ENCODE results near the gene NME8. TPM values are rescaled to one million over a fixed set of nuclear protein-coding genes. Genes with fewer than 3 reads are reported as not detected.
A peak's percentile ranks its signal among the peaks of the same experiment; 100 is the strongest.

NME8 gene
- polyA plus RNA-seq, 2 of the 4 experiments (the other 2 are of a cell fraction) = not detected

GRCh38 chr7:37923996-37924395 lies 75.6 kb downstream of the NME8 start:
- Histone ChIP-seq H3K4me1 (peaks cover 36% of the 10 kb centered on the region), H3K4me2 (no peak overlapping the region), H3K9me3 (peaks cover 22% of the 10 kb centered on the region), H3K4me3 (no peak overlapping the region), H3K27ac (no peak overlapping the region)
- ATAC-seq (no peak), FAIRE-seq (no peak), DNase-seq (ENCODE audit: low read depth in 1 of 2, low spot score in 1 of 2) (no peak)
- TF ChIP-seq HOXB5 (CRISPR knock-in tag; IDR thresholded peaks at IDR 0.05) = no peak
- no peak for TF ChIP-seq EP300 (IDR thresholded peaks at IDR 0.05)
- POLR2A ChIA-PET = no interaction called here
- WGBS (ENCODE audit: missing lambda C conversion rate) = 100% methylated on average over 1 of the region's 1 CpG
- CTCF ChIA-PET = interaction anchor here (0.7 kb wide), 1 partner anchor 183 kb away, joined by 3 read pairs; no protein-coding TSS in a partner anchor

GRCh38 chr7:37924491-37925041 lies 76.2 kb downstream of the NME8 start:
- Histone ChIP-seq H3K27ac (no peak overlapping the region), H3K4me3 (no peak overlapping the region), H3K4me1 (peaks cover 42% of the 10 kb centered on the region), H3K4me2 (no peak overlapping the region), H3K9me3 (peaks cover 22% of the 10 kb centered on the region)
- ChIA-PET CTCF (no interaction called here), POLR2A (no interaction called here)
- FAIRE-seq = no peak
- no peak for TF ChIP-seq FOSB (CRISPR knock-in tag; IDR thresholded peaks at IDR 0.05)
- TF ChIP-seq CEBPB (IDR thresholded peaks at IDR 0.05) = no peak
- no peak for TF ChIP-seq ZFP36 (IDR thresholded peaks at IDR 0.05; ENCODE audit: borderline replicate concordance, partially characterized antibody)
- no peak for TF ChIP-seq ESRRA (IDR thresholded peaks at IDR 0.05; ENCODE audit: borderline replicate concordance, low read length)
- no peak for ATAC-seq
- WGBS (ENCODE audit: missing lambda C conversion rate) = 90% methylated on average over 3 of the region's 3 CpGs
- DNase-seq (ENCODE audit: low read depth in 1 of 2, low spot score in 1 of 2) = no peak

- FAIRE-seq (no peak), DNase-seq (ENCODE audit: low read depth in 1 of 2, low spot score in 1 of 2) (no peak), ATAC-seq (no peak)
- TF ChIP-seq BCL3 (IDR thresholded peaks at IDR 0.05) (no peak), CHD2 (IDR thresholded peaks at IDR 0.05; ENCODE audit: low read length, partially characterized antibody) (no peak), HMGXB4 (CRISPR knock-in tag; IDR thresholded peaks at IDR 0.05; ENCODE audit: borderline replicate concordance) (no peak), EP300 (IDR thresholded peaks at IDR 0.05) (no peak), SREBF2 (IDR thresholded peaks at IDR 0.05) (no peak), ELK1 (IDR thresholded peaks at IDR 0.05; ENCODE audit: low read depth, low read length) (no peak), HOXB5 (CRISPR knock-in tag; IDR thresholded peaks at IDR 0.05) (no peak)
- POLR2A ChIA-PET = no interaction called here
- peaks cover 22% of the 10 kb centered on the region for H3K9me3 ChIP-seq
- CTCF ChIA-PET = no interaction called here
- peaks cover 48% of the 10 kb centered on the region for H3K4me1 ChIP-seq
- no peak overlapping the region for H3K4me2 ChIP-seq
- WGBS (ENCODE audit: missing lambda C conversion rate) = 79% methylated on average over 1 of the region's 1 CpG
- no peak overlapping the region for H3K27ac ChIP-seq
- H3K4me3 ChIP-seq = no peak overlapping the region
Observed at GRCh38 chr7:37925620-37926019, 77.2 kb downstream of the NME8 start.

GRCh38 chr7:37927773-37928444 lies 79.5 kb downstream of the NME8 start:
- CTCF ChIA-PET = interaction anchor here (1.4 kb wide), 1 partner anchor 16 kb away, joined by 3 read pairs; no protein-coding TSS in a partner anchor
- POLR2A ChIA-PET = no interaction called here

More at GRCh38 chr7:37927773-37928444, 79.5 kb downstream of the NME8 start:
- WGBS (ENCODE audit: missing lambda C conversion rate) = 97% methylated on average over 2 of the region's 2 CpGs
- Histone ChIP-seq H3K4me1 (peaks cover 53% of the 10 kb centered on the region), H3K9me3 (peaks cover 22% of the 10 kb centered on the region), H3K27ac (peak overlapping the region in 1 of 2 experiments; percentile 17; a peak in 1 of 6 replicates), H3K4me3 (no peak overlapping the region), H3K4me2 (peak overlapping the region; percentile 65; the same call in 2 of the 3 replicates)
- ATAC-seq (no peak), DNase-seq (ENCODE audit: low read depth in 1 of 2, low spot score in 1 of 2) (no peak), FAIRE-seq (peak; percentile 7)
- TF ChIP-seq CEBPB (IDR thresholded peaks at IDR 0.05) = peak; percentile 86 to 90
- no peak for TF ChIP-seq BHLHE40 (IDR thresholded peaks at IDR 0.05; ENCODE audit: low read depth, low read length)
